ENCODE measurements around the gene PRSS56.
"Not testable (repeated sequence)": the region's sequence is repeated elsewhere in the genome, so short reads cannot be mapped to it uniquely, and the experiment has no call there.

PRSS56 gene

GRCh38 chr2:232526372-232526941 is 6.3 kb downstream of the PRSS56 start:
- DNase-seq, result no peak

- no peak for DNase-seq
These were observed 7.8 kb downstream of the PRSS56 start for GRCh38 chr2:232527905-232528470.

GRCh38 chr2:232528746-232529460 is 8.7 kb downstream of the PRSS56 start:
- DNase-seq, result no peak

- DNase-seq, result no peak
These were observed 9.8 kb downstream of the PRSS56 start for GRCh38 chr2:232529806-232530547.

GRCh38 chr2:232530626-232531260 is 10.6 kb downstream of the PRSS56 start:
- DNase-seq, result no peak

GRCh38 chr2:232532419-232532818 is 12.2 kb downstream of the PRSS56 start:
- DNase-seq, result no peak

- DNase-seq, result not testable (repeated sequence)
These were observed 12.6 kb downstream of the PRSS56 start for GRCh38 chr2:232532821-232533220.

GRCh38 chr2:232533944-232534710 is 13.9 kb downstream of the PRSS56 start:
- DNase-seq, result no peak

GRCh38 chr2:232534940-232535651 is 14.9 kb downstream of the PRSS56 start:
- no peak for DNase-seq

GRCh38 chr2:232535761-232536530 is 15.8 kb downstream of the PRSS56 start:
- no peak for DNase-seq

GRCh38 chr2:232537079-232537478 is 16.9 kb downstream of the PRSS56 start:
- DNase-seq, result no peak

GRCh38 chr2:232537499-232537898 is 17.3 kb downstream of the PRSS56 start:
- DNase-seq, result no peak

- no peak for DNase-seq
These were observed 18.5 kb downstream of the PRSS56 start for GRCh38 chr2:232538671-232539070.

- DNase-seq, result no peak
These were observed 19.4 kb downstream of the PRSS56 start, which contains the start of gene CHRNG for GRCh38 chr2:232539298-232540231. Gene CHRNG, plus strand, starts transcription at chr2:232539692. Its CDS starts 56 bp downstream, at chr2:232539748.

- DNase-seq, result no peak
These were observed 20.4 kb downstream of the PRSS56 start for GRCh38 chr2:232540441-232541041.

- DNase-seq, result no peak
These were observed 21.2 kb downstream of the PRSS56 start for GRCh38 chr2:232541195-232541960.

- no peak for DNase-seq
These were observed 21.9 kb downstream of the PRSS56 start for GRCh38 chr2:232541961-232542714.
